NCI-H82 treated with DMSO at 0.1 percent for 48 hours (cell line): Measurements from ENCODE around the gene S100A5.

Experiments used
- DNase-seq: peaks from one replicate; lab custom pipeline; 2025; ENCODE audit not compliant: unreplicated experiment; lab: John Stamatoyannopoulos, UW

S100A5 gene

GRCh38 chr1:153513023-153513422 lies 27.7 kb downstream of the S100A5 start:
- no peak for DNase-seq

- peak; percentile 58 for DNase-seq
These were observed 29.7 kb downstream of the S100A5 start for GRCh38 chr1:153510984-153511410.

- peak; percentile 20 for DNase-seq
These were observed 30.9 kb downstream of the S100A5 start for GRCh38 chr1:153509729-153510354.

- no peak for DNase-seq
These were observed 31.7 kb downstream of the S100A5 start for GRCh38 chr1:153509036-153509435.

- DNase-seq, result no peak
These were observed 32.7 kb downstream of the S100A5 start for GRCh38 chr1:153507926-153508583.

GRCh38 chr1:153506831-153507413 lies 33.8 kb downstream of the S100A5 start:
- DNase-seq, result no peak

GRCh38 chr1:153506386-153506785 lies 34.3 kb downstream of the S100A5 start:
- DNase-seq, result no peak

GRCh38 chr1:153505576-153505975 lies 35.2 kb downstream of the S100A5 start:
- DNase-seq, result no peak

GRCh38 chr1:153503766-153504165 lies 37.0 kb downstream of the S100A5 start:
- peak; percentile 95 for DNase-seq

- no peak for DNase-seq
These were observed 42.0 kb downstream of the S100A5 start for GRCh38 chr1:153498746-153499145.

- DNase-seq, result no peak
These were observed 45.2 kb downstream of the S100A5 start for GRCh38 chr1:153495536-153495935.

GRCh38 chr1:153494976-153495535 lies 45.7 kb downstream of the S100A5 start:
- peak; percentile 93 for DNase-seq

- DNase-seq, result no peak
These were observed 47.3 kb downstream of the S100A5 start for GRCh38 chr1:153493343-153493960.

GRCh38 chr1:153490272-153491051 lies 50.3 kb downstream of the S100A5 start:
- DNase-seq, result peak; percentile 98

GRCh38 chr1:153488731-153489130 lies 52.0 kb downstream of the S100A5 start:
- DNase-seq, result no peak

- DNase-seq, result no peak
These were observed 53.0 kb downstream of the S100A5 start for GRCh38 chr1:153487707-153488106.
